D721Med (cell line): ENCODE data around the gene RIMKLB.
"Not testable (repeated sequence)": the region's sequence is repeated elsewhere in the genome, so short reads cannot be mapped to it uniquely, and the experiment has no call there.

ENCODE experiments used
- DNase-seq: peaks from one replicate; pipeline ENCODE4 v3.0.0; 2011; ENCODE audit warnings: low spot score; ENCODE audit not compliant: insufficient read length
- FAIRE-seq: peaks from 2 replicates; lab custom pipeline; 2011; peaks lifted over from hg19 to GRCh38; lab: Jason Lieb, UNC
- CTCF ChIP-seq: IDR thresholded peaks from 2 replicates; pipeline ENCODE4 v1.5.1; 2012; ENCODE audit warnings: mild to moderate bottlenecking, control low read depth; ENCODE audit not compliant: insufficient read depth; ENCODE audit errors: missing control alignments

Gene RIMKLB

DNA sequence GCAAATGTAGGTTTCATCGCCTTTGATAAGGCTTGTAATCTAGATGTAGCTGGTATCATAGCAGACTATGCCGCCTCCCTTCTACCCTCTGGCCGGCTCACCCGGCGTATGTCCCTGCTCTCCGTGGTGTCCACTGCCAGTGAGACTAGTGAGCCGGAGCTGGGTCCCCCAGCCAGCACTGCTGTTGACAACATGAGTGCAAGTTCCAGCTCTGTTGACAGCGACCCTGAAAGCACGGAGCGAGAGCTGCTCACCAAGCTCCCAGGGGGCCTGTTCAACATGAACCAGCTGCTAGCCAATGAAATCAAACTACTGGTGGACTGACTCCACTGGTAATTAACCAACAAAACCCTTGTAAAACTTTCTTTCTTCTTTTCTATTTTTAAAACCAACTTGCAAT is 75.7 kb downstream of the RIMKLB start:
- no peak for TF ChIP-seq CTCF
- FAIRE-seq: no peak
- DNase-seq: no peak

- DNase-seq (no peak), FAIRE-seq (no peak)
- no peak for TF ChIP-seq CTCF
Measured at GRCh38 chr12:8779281-8779680, 81.5 kb downstream of the RIMKLB start.

DNA sequence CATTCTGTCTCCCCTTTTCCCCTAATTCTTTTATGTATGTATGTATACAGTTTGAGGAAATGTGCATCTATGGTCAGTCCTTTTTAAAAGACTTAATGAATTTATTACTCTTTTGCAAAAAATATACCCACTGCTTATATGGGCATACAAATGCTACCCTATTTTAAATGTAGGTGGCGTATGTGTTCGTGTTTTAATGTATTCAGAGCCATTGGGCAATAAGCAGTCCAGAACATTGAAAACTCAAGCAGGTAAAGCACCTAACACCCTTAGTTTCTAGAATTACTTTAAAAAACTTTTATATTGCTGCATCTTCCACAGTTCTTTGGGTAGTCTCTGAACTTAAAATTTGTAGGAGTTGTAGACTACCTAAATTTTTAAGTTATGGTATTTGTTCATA is 82.1 kb downstream of the RIMKLB start:
- DNase-seq (no peak), FAIRE-seq (no peak)
- TF ChIP-seq CTCF: no peak

- FAIRE-seq (no peak), DNase-seq (no peak)
- TF ChIP-seq CTCF: peak; percentile 17
Measured at GRCh38 chr12:8780389-8780788, 82.6 kb downstream of the RIMKLB start.

DNA sequence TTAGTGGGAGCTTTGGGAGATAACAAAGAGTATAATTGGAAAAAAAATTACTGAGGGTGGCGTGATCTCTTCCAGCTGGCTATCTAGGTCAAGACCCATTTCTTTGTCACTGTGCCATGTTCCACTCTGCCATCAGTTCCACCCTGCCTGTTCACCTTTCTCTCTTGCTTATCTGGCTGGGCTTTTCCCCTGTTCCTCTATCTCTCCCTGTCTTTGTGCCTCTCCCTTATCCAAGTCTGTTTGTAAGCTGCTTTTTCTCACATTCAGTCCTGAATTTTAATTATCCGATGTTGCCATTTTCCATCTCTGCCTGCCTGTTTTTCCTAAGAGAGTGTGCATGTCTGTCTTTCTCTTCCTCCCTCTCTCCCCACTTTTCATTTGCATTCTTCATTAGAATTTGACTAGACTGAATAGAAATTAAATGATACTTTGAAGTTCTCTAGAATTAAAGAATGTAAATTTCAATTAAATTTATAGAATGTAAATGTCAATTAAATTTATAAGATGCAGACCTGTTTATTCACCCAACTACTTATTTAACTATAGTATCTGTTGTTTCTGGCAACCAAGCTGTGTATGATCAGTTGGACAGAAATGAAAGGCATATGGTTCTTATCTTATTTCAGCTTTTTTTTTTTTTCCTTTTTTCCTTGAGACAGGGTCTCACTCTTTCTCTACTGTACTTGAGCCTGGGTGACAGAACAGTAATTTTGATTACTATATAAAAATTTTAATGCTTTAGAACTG is 83.8 kb downstream of the RIMKLB start:
- DNase-seq (no peak), FAIRE-seq (no peak)
- TF ChIP-seq CTCF: no peak

- no peak for FAIRE-seq
- no peak for TF ChIP-seq CTCF
- DNase-seq: no peak
Measured at GRCh38 chr12:8784290-8784888, 86.6 kb downstream of the RIMKLB start.

DNA sequence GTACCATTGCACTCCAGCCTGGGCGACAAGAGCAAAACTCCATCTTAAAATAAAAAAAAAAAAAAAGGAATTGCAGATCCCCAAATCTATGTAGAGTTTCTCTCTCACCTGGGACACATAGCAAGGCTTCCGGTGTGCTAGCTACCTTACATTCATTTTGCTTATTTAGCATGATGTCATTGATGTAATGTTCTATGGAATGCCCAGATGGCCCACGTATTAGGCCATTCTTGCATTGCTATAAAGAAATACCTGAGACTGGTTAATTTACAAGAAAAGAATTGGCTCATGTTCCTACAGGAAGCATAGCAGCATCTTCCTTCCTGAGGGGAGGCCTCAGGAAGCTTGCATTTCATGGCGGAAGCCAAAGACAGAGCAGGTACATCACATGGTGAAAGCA is 87.7 kb downstream of the RIMKLB start:
- FAIRE-seq (no peak), DNase-seq (no peak)
- TF ChIP-seq CTCF: no peak

DNA sequence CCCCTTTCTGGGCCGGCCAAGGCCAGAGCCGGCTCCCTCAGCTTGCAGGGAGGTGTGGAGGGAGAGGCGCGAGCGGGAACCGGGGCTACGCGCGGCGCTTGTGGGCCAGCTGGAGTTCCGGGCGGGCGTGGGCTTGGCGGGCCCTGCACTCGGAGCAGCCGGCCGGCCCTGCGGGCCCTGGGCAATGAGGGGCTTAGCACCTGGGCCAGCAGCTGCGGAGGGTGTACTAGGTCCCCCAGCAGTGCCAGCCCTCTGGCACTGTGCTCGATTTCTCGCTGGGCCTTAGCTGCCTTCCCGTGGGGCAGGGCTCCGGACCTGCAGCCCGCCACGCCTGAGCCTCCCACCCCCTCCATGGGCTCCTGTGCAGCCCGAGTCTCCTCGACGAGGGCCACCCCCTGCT is 89.4 kb downstream of the RIMKLB start:
- not testable (repeated sequence) for DNase-seq, FAIRE-seq

DNA sequence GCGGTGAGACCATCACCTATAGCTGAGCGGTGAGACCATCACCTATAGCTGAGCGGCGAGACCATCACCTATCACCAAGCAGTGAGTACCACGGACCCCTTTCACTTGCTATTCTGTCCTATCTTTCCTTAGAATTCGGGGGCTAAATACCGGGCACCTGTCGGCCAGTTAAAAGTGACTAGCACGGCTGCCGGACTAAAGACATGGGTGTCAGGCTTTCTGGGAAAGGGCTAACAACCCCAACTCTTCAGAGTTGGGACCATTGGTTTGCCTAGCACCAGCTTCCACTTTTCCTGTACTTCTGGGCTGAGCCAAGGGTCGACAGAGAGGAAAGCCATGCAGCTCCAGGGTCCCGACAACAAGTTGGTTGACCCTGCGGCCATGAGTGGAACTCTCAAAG is 90.9 kb downstream of the RIMKLB start:
- not testable (repeated sequence) for FAIRE-seq, DNase-seq

DNA sequence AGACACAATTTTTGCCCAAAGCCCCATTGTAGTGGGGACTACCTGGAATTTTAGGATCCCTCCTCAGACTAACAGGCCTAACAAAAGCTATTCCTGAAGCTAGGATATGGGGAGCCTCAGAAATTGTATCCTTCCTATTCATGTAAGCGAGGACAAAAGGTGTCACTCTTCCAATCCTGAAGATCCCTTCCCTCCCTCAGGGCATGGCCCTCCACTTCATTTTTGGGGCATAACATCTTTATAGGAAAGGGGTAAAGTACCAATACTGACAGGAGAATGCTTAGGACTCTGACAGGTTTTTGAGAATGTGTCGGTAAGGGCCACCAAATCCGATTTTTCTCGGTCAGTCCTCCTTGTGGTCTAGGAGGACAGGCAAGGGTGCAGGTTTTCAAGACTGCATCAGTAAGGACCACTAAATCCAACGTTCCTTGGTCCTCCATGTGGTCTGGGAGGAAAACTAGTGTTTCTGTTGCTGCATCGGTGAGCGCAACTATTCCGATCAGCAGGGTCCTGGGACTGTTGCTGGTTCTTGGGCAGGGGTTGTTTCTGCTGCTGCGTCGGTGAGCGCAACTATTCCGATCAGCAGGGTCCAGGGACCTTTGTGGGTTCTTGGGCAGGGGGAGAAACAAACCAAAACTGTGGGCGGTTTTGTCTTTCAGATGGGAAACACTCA is 91.7 kb downstream of the RIMKLB start:
- FAIRE-seq: not testable (repeated sequence)

More for the DNA sequence above, 91.7 kb downstream of the RIMKLB start:
- not testable (repeated sequence) for DNase-seq
